SK-N-SH (cell line): ENCODE results near the gene LRRK2. TPM values are rescaled to one million over a fixed set of nuclear protein-coding genes. Genes with fewer than 3 reads are reported as not detected.
A peak's percentile ranks its signal among the peaks of the same experiment; 100 is the strongest.

ENCODE experiments used
- CTCF ChIA-PET: fragments of 300-600, 350-600 bp; formaldehyde crosslinking; extraction: SDS; loops from one replicate; lab custom pipeline; 2021; lab: Yijun Ruan, JAX
- POLR2A ChIA-PET: fragments of 350-600 bp; sonication (Branson Sonifier 250); formaldehyde crosslinking; extraction: SDS; loops from one replicate; lab custom pipeline; 2020; ENCODE audit warnings: antibody characterized with exemption, inconsistent platforms; lab: Yijun Ruan, JAX
- DNase-seq: peaks from one replicate; pipeline ENCODE4 v3.0.0; 2012
- H2AFZ ChIP-seq: fragments of 200-600 bp; sonication (generic); 2 replicates; pipeline ENCODE4 v1.8.1; 2016; ENCODE audit warnings: antibody characterized with exemption, mild to moderate bottlenecking, low read depth
- H3F3A ChIP-seq: fragments of 200-600 bp; sonication (generic); replicated peaks from 2 replicates; pipeline ENCODE3; 2016; ENCODE audit warnings: antibody characterized with exemption, mild to moderate bottlenecking; ENCODE audit not compliant: insufficient read depth
- H3K27ac ChIP-seq, 2 experiments: fragments of 200-500 bp in 1 of 2; fragments of 200-600 bp in 1 of 2; sonication (Bioruptor generic) in 1 of 2; sonication (generic), shearing (Covaris generic) in 1 of 2; 2 replicates each; pipeline versions ENCODE4 v1.5.1 to v1.6.1; 2014 to 2016; ENCODE audit warnings: low read depth in 2 of 2, inconsistent platforms in 1 of 2, low read length in 1 of 2, mild to moderate bottlenecking in 1 of 2, mixed read lengths in 1 of 2
- H3K27me3 ChIP-seq: fragments of 200-600 bp; sonication (generic), shearing (Covaris generic); 2 replicates; pipeline ENCODE4 v1.6.1; 2016; ENCODE audit warnings: mixed run types; ENCODE audit not compliant: insufficient read depth
- H3K36me3 ChIP-seq, 2 experiments: fragments of 200-500 bp in 1 of 2; fragments of 200-600 bp in 1 of 2; sonication (Bioruptor generic) in 1 of 2; sonication (generic) in 1 of 2; replicated peaks in 1 of 2; 2 replicates each; pipeline versions ENCODE3 to v1.5.1; 2014 to 2016; ENCODE audit warnings: low read length in 1 of 2, mild to moderate bottlenecking in 1 of 2; ENCODE audit not compliant: insufficient read depth in 2 of 2, control insufficient read depth in 1 of 2
- H3K4me1 ChIP-seq, 2 experiments: fragments of 200-500 bp in 1 of 2; fragments of 200-600 bp in 1 of 2; sonication (Bioruptor generic) in 1 of 2; sonication (generic), shearing (Covaris generic) in 1 of 2; 2 replicates each; pipeline versions ENCODE4 v1.5.1 to v1.6.1; 2014 to 2016; ENCODE audit warnings: low read depth in 1 of 2, low read length in 1 of 2, mixed run types in 1 of 2; ENCODE audit not compliant: insufficient read depth in 2 of 2, control insufficient read depth in 1 of 2
- H3K4me2 ChIP-seq: fragments of 200-600 bp; sonication (generic), shearing (Covaris generic); 2 replicates; pipeline ENCODE4 v1.6.1; 2017; ENCODE audit warnings: mixed run types
- H3K4me3 ChIP-seq, 2 experiments: fragments of 200-500 bp in 1 of 2; fragments of 200-600 bp in 1 of 2; sonication (Bioruptor generic) in 1 of 2; sonication (generic), shearing (Covaris generic) in 1 of 2; 2 replicates each; pipeline versions ENCODE4 v1.5.1 to v1.8.1; 2014 to 2016; ENCODE audit warnings: low read depth in 2 of 2, inconsistent platforms in 1 of 2, low read length in 1 of 2, mild to moderate bottlenecking in 1 of 2, mixed read lengths in 1 of 2, moderate library complexity in 1 of 2
- H3K79me2 ChIP-seq: fragments of 200-600 bp; sonication (generic); 2 replicates; pipeline ENCODE4 v1.8.1; 2017; ENCODE audit warnings: mild to moderate bottlenecking; ENCODE audit not compliant: insufficient read depth
- H3K9ac ChIP-seq: fragments of 200-600 bp; sonication (generic); 2 replicates; pipeline ENCODE4 v1.6.1; 2017; ENCODE audit warnings: mixed run types
- H3K9me2 ChIP-seq: fragments of 200-600 bp; sonication (generic); 2 replicates; pipeline ENCODE4 v1.6.1; 2017; ENCODE audit warnings: mixed run types
- H3K9me3 ChIP-seq: fragments of 200-600 bp; sonication (generic); 2 replicates; pipeline ENCODE4 v1.6.1; 2017; ENCODE audit warnings: mixed run types, mild to moderate bottlenecking, moderate library complexity
- H4K20me1 ChIP-seq: fragments of 200-600 bp; sonication (generic); 2 replicates; pipeline ENCODE4 v1.6.1; 2017; ENCODE audit warnings: mild to moderate bottlenecking, mixed run types; ENCODE audit not compliant: insufficient read depth
- EZH2phosphoT487 ChIP-seq: fragments of 200-600 bp; sonication (generic); IDR thresholded peaks from 2 replicates; pipeline ENCODE4 v1.6.1; 2017; ENCODE audit warnings: low read depth, mixed run types, mild to moderate bottlenecking, antibody characterized with exemption, moderate library complexity, borderline replicate concordance
- FOXM1 ChIP-seq: IDR thresholded peaks from 2 replicates; pipeline ENCODE4 v1.4.0; 2012; ENCODE audit warnings: low read depth, mild to moderate bottlenecking
- MXI1 ChIP-seq: IDR thresholded peaks from 2 replicates; pipeline ENCODE4 v1.6.1; 2012; ENCODE audit warnings: mild to moderate bottlenecking, low read depth, low read length, improper control_type of control experiment
- RAD21 ChIP-seq: IDR thresholded peaks from 2 replicates; pipeline ENCODE4 v1.6.1; 2012; ENCODE audit warnings: mild to moderate bottlenecking, low read length
- SIN3A ChIP-seq: IDR thresholded peaks from 2 replicates; pipeline ENCODE4 v1.6.1; 2012; ENCODE audit warnings: low read depth, mild to moderate bottlenecking, low read length, moderate library complexity, borderline replicate concordance
- YY1 ChIP-seq: IDR thresholded peaks from 2 replicates; pipeline ENCODE4 v1.4.0; 2012; ENCODE audit warnings: low read depth, mild to moderate bottlenecking
- WGBS: methylation state at CpG from one replicate; pipeline ENCODE4 v1.1.6; 2017; ENCODE audit warnings: low lambda C conversion rate; 5-methylcytosine and 5-hydroxymethylcytosine counted together
- polyA plus RNA-seq, 3 experiments: library from polyadenylated mRNA; depleted of rRNA; stranded (reverse); fragments of >200 nt; gene quantifications; 2 replicates each; pipeline ENCODE4 v1.2.3, GENCODE V29; 2012
- TF ChIP-seq, protein P1 (sequence below): fragments of 200-600 bp; sonication (generic); IDR thresholded peaks from 2 replicates; pipeline ENCODE4 v1.6.1; 2017; ENCODE audit warnings: antibody characterized with exemption, mild to moderate bottlenecking, moderate library complexity
- TF ChIP-seq, protein P2 (sequence below): IDR thresholded peaks from 2 replicates; pipeline ENCODE4 v1.4.0; 2012; ENCODE audit warnings: low read depth, borderline replicate concordance

The LRRK2 gene
- polyA plus RNA-seq, 1 of the 3 experiments (the other 2 are of a cell fraction) = 0.08 TPM

DNA sequence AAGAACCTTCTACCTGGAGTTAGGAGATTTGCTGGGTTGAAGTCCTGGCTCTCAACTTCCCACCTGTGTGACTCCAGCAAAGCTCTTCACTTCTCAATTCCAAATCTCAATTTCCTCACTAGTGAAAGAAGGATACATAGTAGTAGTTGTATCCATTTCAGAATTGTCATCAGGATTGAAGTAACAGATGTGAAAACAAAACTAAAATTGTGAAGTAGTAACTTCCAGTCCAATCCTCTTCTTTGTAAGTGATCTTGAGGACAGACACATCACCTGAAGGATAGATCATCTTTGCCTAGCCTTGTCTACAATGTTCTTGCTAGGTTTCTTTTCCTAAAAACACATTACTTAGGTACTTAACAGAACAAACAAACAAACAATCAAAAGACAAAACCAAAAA lies 1.2 kb upstream of the LRRK2 start:
- POLR2A ChIA-PET = no interaction called here
- Histone ChIP-seq H3K9me3 (no peaks in the 10 kb centered on the region), H3K27ac (no peak overlapping the region), H3K79me2 (no peaks in the 10 kb centered on the region), H3K9me2 (no peaks in the 10 kb centered on the region), H2AFZ (no peak overlapping the region), H3F3A (peaks cover 7% of the 10 kb centered on the region), H3K4me3 (no peak overlapping the region), H3K4me2 (no peak overlapping the region), H3K9ac (no peak overlapping the region), H3K4me1 (peaks cover 0 to 5% of the 10 kb centered on the region in 2 experiments; a peak in 2 of 4 replicates), H3K36me3 (no peaks in the 10 kb centered on the region), H4K20me1 (no peaks in the 10 kb centered on the region), H3K27me3 (no peaks in the 10 kb centered on the region)
- no peak for DNase-seq
- CTCF ChIA-PET = interaction anchor here (2.0 kb wide), 1 partner anchor 90 kb away, joined by 4 read pairs; no protein-coding TSS in a partner anchor
- TF ChIP-seq YY1 (no peak), EZH2phosphoT487 (no peak), SIN3A (no peak)
- TF ChIP-seq, protein P1, sequence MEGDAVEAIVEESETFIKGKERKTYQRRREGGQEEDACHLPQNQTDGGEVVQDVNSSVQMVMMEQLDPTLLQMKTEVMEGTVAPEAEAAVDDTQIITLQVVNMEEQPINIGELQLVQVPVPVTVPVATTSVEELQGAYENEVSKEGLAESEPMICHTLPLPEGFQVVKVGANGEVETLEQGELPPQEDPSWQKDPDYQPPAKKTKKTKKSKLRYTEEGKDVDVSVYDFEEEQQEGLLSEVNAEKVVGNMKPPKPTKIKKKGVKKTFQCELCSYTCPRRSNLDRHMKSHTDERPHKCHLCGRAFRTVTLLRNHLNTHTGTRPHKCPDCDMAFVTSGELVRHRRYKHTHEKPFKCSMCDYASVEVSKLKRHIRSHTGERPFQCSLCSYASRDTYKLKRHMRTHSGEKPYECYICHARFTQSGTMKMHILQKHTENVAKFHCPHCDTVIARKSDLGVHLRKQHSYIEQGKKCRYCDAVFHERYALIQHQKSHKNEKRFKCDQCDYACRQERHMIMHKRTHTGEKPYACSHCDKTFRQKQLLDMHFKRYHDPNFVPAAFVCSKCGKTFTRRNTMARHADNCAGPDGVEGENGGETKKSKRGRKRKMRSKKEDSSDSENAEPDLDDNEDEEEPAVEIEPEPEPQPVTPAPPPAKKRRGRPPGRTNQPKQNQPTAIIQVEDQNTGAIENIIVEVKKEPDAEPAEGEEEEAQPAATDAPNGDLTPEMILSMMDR = no peak

DNA sequence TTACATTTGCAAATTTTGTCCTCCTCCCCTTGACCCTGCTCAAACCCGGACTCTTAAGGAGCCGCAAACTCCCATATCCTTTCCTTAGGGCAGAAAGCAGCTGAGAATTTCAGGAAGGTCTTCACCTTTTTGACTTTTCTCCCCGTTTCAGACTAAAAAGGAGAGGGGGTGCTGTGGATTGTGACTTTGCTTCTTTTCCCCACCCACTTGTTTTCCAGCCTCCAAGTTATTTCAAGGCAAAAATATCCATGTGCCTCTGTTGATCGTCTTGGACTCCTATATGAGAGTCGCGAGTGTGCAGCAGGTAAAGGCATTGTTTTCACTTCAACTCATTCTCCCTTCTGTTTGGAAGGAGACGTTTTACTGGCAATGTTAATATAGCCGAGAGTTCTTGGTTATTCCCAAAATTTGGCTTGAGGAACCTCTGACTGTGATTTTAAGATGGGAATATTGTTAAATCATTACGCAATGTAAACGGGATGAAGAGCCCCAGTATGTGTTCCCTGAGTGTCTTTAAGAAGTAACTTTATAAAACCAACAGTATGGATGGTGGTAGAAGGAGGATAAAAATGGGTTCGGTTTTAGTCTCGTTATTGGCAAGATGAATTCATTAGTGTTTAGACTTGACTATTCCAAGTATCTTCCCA lies 663 bp downstream of the LRRK2 start:
- CTCF ChIA-PET = interaction anchor here (1.0 to 1.6 kb wide), 3 partner anchors 14 to 17 kb away, joined by 3 to 7 read pairs (median 3); no protein-coding TSS in a partner anchor

More for the DNA sequence above, 663 bp downstream of the LRRK2 start:
- WGBS = 74% methylated on average over 12 of the region's 12 CpGs
- no peak overlapping the region for H3K27ac ChIP-seq
- no peaks in the 10 kb centered on the region for H3K9me3 ChIP-seq
- peak overlapping the region in 1 of 2 experiments; percentile 64; a peak in 2 of 4 replicates for H3K4me3 ChIP-seq
- no peaks in the 10 kb centered on the region for H3K36me3 ChIP-seq
- no peaks in the 10 kb centered on the region for H3K79me2 ChIP-seq
- H3F3A ChIP-seq = peaks cover 7% of the 10 kb centered on the region
- H2AFZ ChIP-seq = peak overlapping the region; percentile 76; the same call in 1 of the 2 replicates
- no peak overlapping the region for H3K9ac ChIP-seq
- DNase-seq = no peak
- POLR2A ChIA-PET = interaction anchor here (0.9 kb wide), 1 partner anchor 13 kb away, joined by 3 read pairs; no protein-coding TSS in a partner anchor
- no peaks in the 10 kb centered on the region for H4K20me1 ChIP-seq
- H3K4me2 ChIP-seq = peak overlapping the region; percentile 85; the same call in 1 of the 2 replicates
- TF ChIP-seq MXI1 (no peak), RAD21 (no peak), FOXM1 (no peak)
- TF ChIP-seq, protein P2, sequence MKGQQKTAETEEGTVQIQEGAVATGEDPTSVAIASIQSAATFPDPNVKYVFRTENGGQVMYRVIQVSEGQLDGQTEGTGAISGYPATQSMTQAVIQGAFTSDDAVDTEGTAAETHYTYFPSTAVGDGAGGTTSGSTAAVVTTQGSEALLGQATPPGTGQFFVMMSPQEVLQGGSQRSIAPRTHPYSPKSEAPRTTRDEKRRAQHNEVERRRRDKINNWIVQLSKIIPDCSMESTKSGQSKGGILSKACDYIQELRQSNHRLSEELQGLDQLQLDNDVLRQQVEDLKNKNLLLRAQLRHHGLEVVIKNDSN = no peak
- TF ChIP-seq, all 33 proteins: peak for 0
- Histone ChIP-seq H3K27me3 (no peaks in the 10 kb centered on the region), H3K4me1 (peaks cover 0 to 5% of the 10 kb centered on the region in 2 experiments; a peak in 2 of 4 replicates), H3K9me2 (no peaks in the 10 kb centered on the region)
